Natural killer cell treated with Interleukin-12 subunit alpha and Interleukin-12 subunit beta and Interleukin-15 and Interleukin-18, amount 100 ng/mL, for 72 hours (primary cell): ENCODE results near the gene RPL18. TPM values are rescaled to one million over a fixed set of nuclear protein-coding genes. Genes with fewer than 3 reads are reported as not detected.
A peak's percentile ranks its signal among the peaks of the same experiment; 100 is the strongest.
"Not testable (repeated sequence)": the region's sequence is repeated elsewhere in the genome, so short reads cannot be mapped to it uniquely, and the experiment has no call there.

Experiments used
- ATAC-seq, 2 donors: fragments of 150-1000 bp; cut with Tn5 transposase in 1 of 2; sonication (Bioruptor Pico), chemical (Tn5 transposase) in 1 of 2; 2 replicates each; pipeline ENCODE4 v1.10.0; 2021
- DNase-seq: peaks from one replicate; pipeline ENCODE4 v3.0.0; 2022; ENCODE audit warnings: low spot score
- H3K27ac Mint-ChIP-seq, 2 donors: 1 replicate in 1 of 2; 2 replicates in 1 of 2; pipeline ENCODE4 v1.8.0; 2022; ENCODE audit warnings: mixed read lengths in 2 of 2, mild to moderate bottlenecking in 1 of 2, moderate library complexity in 1 of 2
- H3K27me3 Mint-ChIP-seq, 2 donors: 1 replicate in 1 of 2; 2 replicates in 1 of 2; pipeline ENCODE4 v1.8.0; 2022; ENCODE audit warnings: mixed read lengths in 2 of 2
- H3K36me3 Mint-ChIP-seq: one replicate; pipeline ENCODE4 v1.8.0; 2022; ENCODE audit warnings: mixed read lengths
- H3K4me1 Mint-ChIP-seq, 2 donors: 1 replicate in 1 of 2; 2 replicates in 1 of 2; pipeline ENCODE4 v1.8.0; 2022; ENCODE audit warnings: low read depth in 2 of 2, mixed read lengths in 2 of 2, mild to moderate bottlenecking in 1 of 2
- H3K4me3 Mint-ChIP-seq: one replicate; pipeline ENCODE4 v1.8.0; 2022; ENCODE audit warnings: mixed read lengths
- H3K9me3 Mint-ChIP-seq: 2 replicates; pipeline ENCODE4 v1.8.0; 2022; ENCODE audit warnings: mixed read lengths
- total RNA-seq, 2 donors: library from RNA; stranded (reverse); gene quantifications; one replicate each; pipeline ENCODE4 v1.2.3, GENCODE V29; 2022

The RPL18 gene
- total RNA-seq, 2 donors from 2014 or later: 1,029 to 1,552 TPM

DNA sequence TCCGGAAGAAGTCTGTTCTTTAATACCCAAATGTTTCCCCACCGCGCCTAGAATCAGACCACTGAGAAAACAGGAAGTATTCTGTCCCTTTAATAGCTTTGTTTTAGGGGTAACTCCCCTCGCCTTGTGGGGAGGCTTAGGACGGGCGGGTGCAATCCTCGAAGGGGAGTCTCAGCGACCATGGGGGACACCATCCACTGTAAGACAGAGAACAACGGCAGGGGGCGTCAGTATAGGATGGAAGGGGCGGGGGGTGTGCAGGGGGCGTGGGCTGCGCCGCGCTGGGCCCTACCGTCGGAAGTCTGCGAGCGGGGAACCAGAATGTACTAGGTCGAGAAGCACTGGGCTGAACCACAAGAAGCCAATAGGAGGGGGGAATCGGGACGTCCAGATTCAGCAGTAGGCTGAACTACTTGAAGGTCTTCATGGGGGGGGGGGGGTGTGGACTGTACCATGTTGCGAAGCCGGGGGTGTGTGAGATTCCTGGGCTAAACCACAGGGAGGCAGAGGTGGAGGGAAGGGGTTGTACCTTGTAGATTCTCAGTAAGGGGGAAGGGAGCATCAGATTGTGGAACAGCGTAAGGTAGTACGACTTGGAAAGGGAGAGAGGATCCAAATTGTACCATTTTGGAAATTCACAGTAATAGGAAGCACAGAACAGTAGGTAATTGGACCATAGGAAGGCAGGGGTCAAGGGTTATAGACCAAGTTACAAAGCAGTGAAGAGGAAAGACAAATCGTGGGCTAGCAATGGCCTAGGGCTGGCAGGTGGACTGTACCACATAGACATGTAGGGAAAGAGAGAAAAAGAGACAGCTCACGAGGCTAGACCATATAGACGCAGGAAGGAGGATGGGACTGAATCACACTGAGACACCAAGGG lies 19.2 kb upstream of the RPL18 start:
- Mint-ChIP-seq H3K27me3 (no peaks in the 10 kb centered on the region), H3K4me1 (peaks cover 35 to 38% of the 10 kb centered on the region in 2 donors), H3K9me3 (peaks cover 5% of the 10 kb centered on the region)

GRCh38 chr19:48637449-48637947 lies 18.5 kb upstream of the RPL18 start:
- Mint-ChIP-seq H3K9me3 (peaks cover 5% of the 10 kb centered on the region), H3K36me3 (no peaks in the 10 kb centered on the region), H3K27me3 (no peaks in the 10 kb centered on the region), H3K27ac (peak overlapping the region; percentile 94 to 99), H3K4me1 (peaks cover 35 to 39% of the 10 kb centered on the region in 2 donors), H3K4me3 (peak overlapping the region; percentile 81)
- ATAC-seq: peak; percentile 86 to 90
- peak; percentile 99 for DNase-seq

More for the DNA sequence above, 19.2 kb upstream of the RPL18 start:
- Mint-ChIP-seq H3K4me3 (peak overlapping the region; percentile 81), H3K27ac (peak overlapping the region; percentile 94 to 99), H3K36me3 (no peaks in the 10 kb centered on the region)
- DNase-seq (peak; percentile 87), ATAC-seq (peak; percentile 57 to 64)

- Mint-ChIP-seq H3K27ac (peak within 1 kb of the TSS; percentile 94 to 99), H3K9me3 (peaks cover 5% of the 10 kb centered on the region), H3K4me3 (peak within 1 kb of the TSS; percentile 81), H3K4me1 (peaks cover 35 to 42% of the 10 kb centered on the region in 2 donors), H3K27me3 (no peaks in the 10 kb centered on the region), H3K36me3 (no peaks in the 10 kb centered on the region)
- ATAC-seq: no peak
- no peak for DNase-seq
Measured at GRCh38 chr19:48636859-48637448, 18.0 kb upstream of the RPL18 start, which contains the start of gene DBP. Gene DBP, minus strand, starts transcription at chr19:48637379. Its CDS starts 385 bp downstream, at chr19:48636994.

GRCh38 chr19:48635966-48636858 lies 17.2 kb upstream of the RPL18 start:
- H3K27ac Mint-ChIP-seq: peak overlapping the region; percentile 71 to 83
- no peaks in the 10 kb centered on the region for H3K27me3 Mint-ChIP-seq
- ATAC-seq: no peak
- peaks cover 35 to 42% of the 10 kb centered on the region in 2 donors for H3K4me1 Mint-ChIP-seq
- no peak for DNase-seq
- H3K36me3 Mint-ChIP-seq: no peaks in the 10 kb centered on the region
- H3K4me3 Mint-ChIP-seq: peak overlapping the region; percentile 81
- H3K9me3 Mint-ChIP-seq: peaks cover 5% of the 10 kb centered on the region

DNA sequence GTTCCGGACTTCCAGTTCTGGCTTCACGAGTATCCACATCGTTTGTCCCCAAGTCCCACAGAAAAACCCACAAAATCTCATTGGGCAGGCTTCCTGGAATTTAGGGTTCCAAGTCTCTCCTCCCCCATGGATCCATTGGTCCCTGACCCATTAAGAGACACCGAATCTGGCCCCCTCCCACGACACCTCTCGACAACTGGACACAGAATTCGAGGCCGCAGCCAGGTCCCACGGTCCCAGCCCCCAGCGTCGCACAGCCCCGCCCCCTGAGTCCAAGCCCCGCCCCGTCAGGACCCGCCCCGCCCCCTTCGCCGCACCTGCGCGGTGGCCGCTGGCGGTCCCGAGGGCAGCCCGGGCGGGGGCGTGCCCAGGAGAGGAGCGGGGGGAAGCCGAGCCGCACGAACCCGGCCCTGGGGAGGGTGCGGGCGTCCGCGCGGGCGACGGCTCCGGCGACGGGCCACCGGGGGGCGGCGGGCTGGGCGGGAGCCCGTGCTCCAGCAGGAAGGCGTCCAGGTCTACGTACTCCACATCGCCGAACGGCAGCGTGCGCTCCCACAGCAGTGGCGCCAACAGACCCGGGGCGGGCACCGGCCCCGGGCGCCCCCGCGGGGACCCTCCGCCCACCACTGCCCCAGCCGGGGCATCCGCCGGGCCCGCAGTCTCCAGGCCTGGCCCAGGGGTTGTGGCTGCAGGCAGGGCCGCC lies 16.4 kb upstream of the RPL18 start:
- peak; percentile 40 to 62 for ATAC-seq
- Mint-ChIP-seq H3K27me3 (no peaks in the 10 kb centered on the region), H3K4me1 (peaks cover 35 to 42% of the 10 kb centered on the region in 2 donors), H3K4me3 (peak overlapping the region; percentile 81), H3K9me3 (peaks cover 5% of the 10 kb centered on the region), H3K36me3 (no peaks in the 10 kb centered on the region), H3K27ac (peak overlapping the region; percentile 71 to 83)
- DNase-seq: peak; percentile 84

GRCh38 chr19:48634424-48635262 lies 15.7 kb upstream of the RPL18 start:
- Mint-ChIP-seq H3K4me3 (peak overlapping the region; percentile 75), H3K27me3 (no peaks in the 10 kb centered on the region), H3K27ac (peak overlapping the region; percentile 62 to 64), H3K4me1 (peaks cover 35 to 42% of the 10 kb centered on the region in 2 donors), H3K9me3 (peaks cover 5% of the 10 kb centered on the region), H3K36me3 (no peaks in the 10 kb centered on the region)
- DNase-seq: peak; percentile 91
- peak; percentile 24 to 40 for ATAC-seq

DNA sequence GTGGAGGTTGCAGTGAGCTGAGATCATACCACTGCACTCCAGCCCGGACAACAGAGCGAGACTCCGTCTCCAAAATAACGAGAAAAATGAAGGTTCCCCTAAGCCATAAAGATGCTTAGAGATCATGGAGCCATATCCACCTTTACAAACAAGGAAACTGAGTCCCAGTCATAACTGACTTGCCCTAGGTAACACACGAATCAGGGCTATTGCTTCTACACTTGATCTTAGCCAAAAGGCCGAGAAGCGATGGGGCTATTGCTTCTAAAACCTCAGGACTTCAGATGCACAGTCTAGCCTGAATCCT lies 15.0 kb upstream of the RPL18 start:
- DNase-seq (no peak), ATAC-seq (no peak)
- Mint-ChIP-seq H3K27ac (peak overlapping the region; percentile 62 to 64), H3K36me3 (no peaks in the 10 kb centered on the region), H3K4me3 (peak overlapping the region; percentile 75), H3K4me1 (peaks cover 35 to 38% of the 10 kb centered on the region in 2 donors), H3K27me3 (no peaks in the 10 kb centered on the region), H3K9me3 (peaks cover 5% of the 10 kb centered on the region)

- Mint-ChIP-seq H3K27ac (peak overlapping the region; percentile 62 to 64), H3K36me3 (no peaks in the 10 kb centered on the region), H3K4me3 (no peak overlapping the region), H3K9me3 (peaks cover 1% of the 10 kb centered on the region), H3K4me1 (peaks cover 29 to 36% of the 10 kb centered on the region in 2 donors), H3K27me3 (no peaks in the 10 kb centered on the region)
- ATAC-seq (no peak), DNase-seq (no peak)
Measured at GRCh38 chr19:48633148-48634035, 14.4 kb upstream of the RPL18 start.

- ATAC-seq: no peak
- Mint-ChIP-seq H3K4me3 (no peak overlapping the region), H3K36me3 (no peaks in the 10 kb centered on the region), H3K27me3 (no peaks in the 10 kb centered on the region), H3K27ac (peak overlapping the region in 1 of 2 donors; percentile 47), H3K4me1 (peaks cover 23 to 30% of the 10 kb centered on the region in 2 donors), H3K9me3 (no peaks in the 10 kb centered on the region)
- no peak for DNase-seq
Measured at GRCh38 chr19:48632692-48633147, 13.7 kb upstream of the RPL18 start.

DNA sequence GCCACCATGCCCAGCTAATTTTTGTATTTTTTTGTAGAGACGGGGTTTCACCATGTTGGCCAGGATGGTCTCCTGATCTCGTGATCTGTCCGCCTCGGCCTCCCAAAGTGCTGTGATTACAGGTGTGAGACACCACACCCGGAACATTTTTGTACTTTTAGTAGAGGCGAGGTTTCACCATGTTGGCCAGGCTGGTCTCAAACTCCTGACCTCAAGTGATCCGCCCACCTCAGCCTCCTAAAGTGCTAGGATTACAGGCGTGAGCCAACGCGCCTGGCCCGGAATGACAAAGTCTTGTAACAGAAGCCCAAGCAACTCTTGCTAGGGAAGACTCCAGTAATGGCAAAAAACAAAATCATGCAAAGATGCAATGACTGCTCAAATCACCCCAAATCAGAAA lies 13.3 kb upstream of the RPL18 start:
- ATAC-seq, H3K36me3 Mint-ChIP-seq, H3K27me3 Mint-ChIP-seq, H3K9me3 Mint-ChIP-seq, H3K4me3 Mint-ChIP-seq, DNase-seq: not testable (repeated sequence)
- peaks cover 20 to 26% of the 10 kb centered on the region in 2 donors for H3K4me1 Mint-ChIP-seq
- peak overlapping the region in 1 of 2 donors; percentile 47 for H3K27ac Mint-ChIP-seq

DNA sequence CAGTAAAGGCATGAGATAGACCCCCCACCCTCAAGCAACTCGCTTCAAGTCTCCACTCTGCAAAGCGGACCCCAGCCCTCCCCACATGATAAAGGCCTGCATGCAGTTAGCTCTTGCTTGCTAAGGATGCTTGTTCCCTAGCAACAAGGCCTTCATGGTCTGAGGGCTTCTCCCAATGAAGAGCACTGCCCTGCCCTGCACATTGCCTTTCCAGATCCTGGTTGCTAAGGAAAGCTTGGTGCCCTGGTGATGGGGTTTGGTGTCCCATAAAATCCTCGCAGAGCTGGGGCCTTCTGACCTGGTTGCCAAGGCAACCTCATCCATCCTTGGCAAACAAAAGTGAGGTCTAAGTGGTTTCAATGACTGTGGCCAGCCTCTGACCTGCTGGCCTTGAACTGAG lies 12.2 kb upstream of the RPL18 start:
- Mint-ChIP-seq H3K9me3 (no peaks in the 10 kb centered on the region), H3K4me3 (no peak overlapping the region), H3K4me1 (peaks cover 19 to 33% of the 10 kb centered on the region in 2 donors), H3K36me3 (no peaks in the 10 kb centered on the region), H3K27ac (no peak overlapping the region), H3K27me3 (no peaks in the 10 kb centered on the region)
- ATAC-seq: no peak
- no peak for DNase-seq
